ENCODE measurements around the gene KIAA1217.

KIAA1217 gene

GRCh38 chr10:24208661-24209431, at the start of gene KIAA1217:
TSS of gene KIAA1217 (plus strand) at chr10:24209138. CDS start at chr10:24209194, 56 bp downstream.
- no peak for DNase-seq (ENCODE audit: low read depth in 3 of 3)

GRCh38 chr10:24162206-24162985, 46.5 kb upstream of the KIAA1217 start:
- no peak for DNase-seq (ENCODE audit: low read depth in 3 of 3)

GRCh38 chr10:24163485-24163884, 45.5 kb upstream of the KIAA1217 start:
- no peak for DNase-seq (ENCODE audit: low read depth in 3 of 3)

- no peak for DNase-seq (ENCODE audit: low read depth in 3 of 3)
These were observed 40.4 kb upstream of the KIAA1217 start for GRCh38 chr10:24168258-24169170.

- no peak for DNase-seq (ENCODE audit: low read depth in 3 of 3)
These were observed 38.7 kb upstream of the KIAA1217 start for GRCh38 chr10:24170199-24170598.

GRCh38 chr10:24172909-24173308, 36.0 kb upstream of the KIAA1217 start:
- DNase-seq (ENCODE audit: low read depth in 3 of 3): no peak

GRCh38 chr10:24174014-24174413, 34.9 kb upstream of the KIAA1217 start:
- no peak for DNase-seq (ENCODE audit: low read depth in 3 of 3)

- no peak for DNase-seq (ENCODE audit: low read depth in 3 of 3)
These were observed 32.3 kb upstream of the KIAA1217 start for GRCh38 chr10:24176658-24177057.

GRCh38 chr10:24177636-24178035, 31.3 kb upstream of the KIAA1217 start:
- no peak for DNase-seq (ENCODE audit: low read depth in 3 of 3)

GRCh38 chr10:24180891-24181290, 28.0 kb upstream of the KIAA1217 start:
- DNase-seq (ENCODE audit: low read depth in 3 of 3): no peak

- DNase-seq (ENCODE audit: low read depth in 3 of 3): no peak
These were observed 24.5 kb upstream of the KIAA1217 start for GRCh38 chr10:24184455-24184854.

GRCh38 chr10:24193330-24193729, 15.6 kb upstream of the KIAA1217 start:
- no peak for DNase-seq (ENCODE audit: low read depth in 3 of 3)

- no peak for DNase-seq (ENCODE audit: low read depth in 3 of 3)
These were observed 11.7 kb upstream of the KIAA1217 start for GRCh38 chr10:24197263-24197662.

- DNase-seq (ENCODE audit: low read depth in 3 of 3): no peak
These were observed 7.3 kb upstream of the KIAA1217 start for GRCh38 chr10:24201503-24202180.

GRCh38 chr10:24202181-24202570, 6.8 kb upstream of the KIAA1217 start:
- no peak for DNase-seq (ENCODE audit: low read depth in 3 of 3)

- no peak for DNase-seq (ENCODE audit: low read depth in 3 of 3)
These were observed 3.1 kb upstream of the KIAA1217 start for GRCh38 chr10:24205821-24206220.

GRCh38 chr10:24206334-24206733, 2.6 kb upstream of the KIAA1217 start:
- DNase-seq (ENCODE audit: low read depth in 3 of 3): no peak

- no peak for DNase-seq (ENCODE audit: low read depth in 3 of 3)
These were observed 2.0 kb upstream of the KIAA1217 start for GRCh38 chr10:24206926-24207325.

- DNase-seq (ENCODE audit: low read depth in 3 of 3): no peak
These were observed 1.6 kb upstream of the KIAA1217 start for GRCh38 chr10:24207341-24207740.

- DNase-seq (ENCODE audit: low read depth in 3 of 3): no peak
These were observed 942 bp upstream of the KIAA1217 start for GRCh38 chr10:24207781-24208611.

GRCh38 chr10:24209432-24209771, 464 bp downstream of the KIAA1217 start:
- peak in 2 of 3 donors; percentile 26 to 37 for DNase-seq (ENCODE audit: low read depth in 3 of 3)

Measured in stimulated activated CD4-positive, alpha-beta T cell treated with anti-CD3 and anti-CD28 coated beads, TNF-alpha, amount 100 ng/mL, for 48 hours (primary cell).